ENCODE results near the gene ATP6V0E1.

- TF ChIP-seq EZH2phosphoT487 (IDR thresholded peaks at IDR 0.05; ENCODE audit: low read depth) (no peak), CTCF (IDR thresholded peaks at IDR 0.05; ENCODE audit: low read depth, low read length) (no peak)
Measured at GRCh38 chr5:173045474-173045873, 61.9 kb downstream of the ATP6V0E1 start.

Data from OCI-LY3 (cell line).